ENCODE results near the gene DYNLL2.
"Not testable (repeated sequence)": the region's sequence is repeated elsewhere in the genome, so short reads cannot be mapped to it uniquely, and the experiment has no call there.

The DYNLL2 gene

GRCh38 chr17:58082870-58083490 is at the start of gene DYNLL2:
Gene DYNLL2 (plus strand): TSS chr17:58083419. CDS start chr17:58087091, 3,672 bp downstream.
- DNase-seq = peak; percentile 95

GRCh38 chr17:58039975-58040374 is 43.2 kb upstream of the DYNLL2 start:
- no peak for DNase-seq

- DNase-seq = no peak
These were observed 42.8 kb upstream of the DYNLL2 start for GRCh38 chr17:58040386-58040785.

GRCh38 chr17:58041161-58041560 is 42.1 kb upstream of the DYNLL2 start:
- no peak for DNase-seq

- DNase-seq = no peak
These were observed 39.7 kb upstream of the DYNLL2 start for GRCh38 chr17:58043221-58044181.

- DNase-seq = not testable (repeated sequence)
These were observed 39.0 kb upstream of the DYNLL2 start for GRCh38 chr17:58044256-58044655.

GRCh38 chr17:58046239-58047094 is 36.8 kb upstream of the DYNLL2 start:
- no peak for DNase-seq

- no peak for DNase-seq
These were observed 35.7 kb upstream of the DYNLL2 start for GRCh38 chr17:58047376-58048150.

- no peak for DNase-seq
These were observed 33.7 kb upstream of the DYNLL2 start for GRCh38 chr17:58049533-58049932.

- DNase-seq = no peak
These were observed 32.3 kb upstream of the DYNLL2 start for GRCh38 chr17:58050966-58051365.

GRCh38 chr17:58051468-58051867 is 31.8 kb upstream of the DYNLL2 start:
- no peak for DNase-seq

- DNase-seq = no peak
These were observed 30.8 kb upstream of the DYNLL2 start for GRCh38 chr17:58052407-58052806.

GRCh38 chr17:58052945-58053715 is 30.1 kb upstream of the DYNLL2 start:
- no peak for DNase-seq

- DNase-seq = no peak
These were observed 28.6 kb upstream of the DYNLL2 start for GRCh38 chr17:58054641-58055040.

GRCh38 chr17:58056476-58056875 is 26.7 kb upstream of the DYNLL2 start:
- DNase-seq = no peak

GRCh38 chr17:58059141-58059540 is 24.1 kb upstream of the DYNLL2 start:
- DNase-seq = no peak

GRCh38 chr17:58060596-58061191 is 22.5 kb upstream of the DYNLL2 start:
- no peak for DNase-seq

- DNase-seq = no peak
These were observed 21.5 kb upstream of the DYNLL2 start for GRCh38 chr17:58061672-58062071.

GRCh38 chr17:58065238-58065637 is 18.0 kb upstream of the DYNLL2 start:
- DNase-seq = no peak

- no peak for DNase-seq
These were observed 16.8 kb upstream of the DYNLL2 start for GRCh38 chr17:58066401-58066800.

- no peak for DNase-seq
These were observed 10.4 kb upstream of the DYNLL2 start for GRCh38 chr17:58072862-58073261.

Data from CD4-positive, alpha-beta T cell treated with Interleukin-17A for 4 hours (primary cell).